Activated T-cell treated with anti-CD3 and anti-CD28 coated beads, Interleukin-2, amount 50 U/mL, for 4 hours (primary cell): Measurements from ENCODE around the gene ARG1. TPM values are rescaled to one million over a fixed set of nuclear protein-coding genes. Genes with fewer than 3 reads are reported as not detected.

Source experiments
- ATAC-seq, 2 donors: fragments of 200-7000 bp; cut with Tn5 transposase; one replicate each; pipeline ENCODE4 v1.10.0; 2021
- DNase-seq: peaks from one replicate; pipeline ENCODE4 v3.0.0-alpha.2; 2020
- H3K27me3 Mint-ChIP-seq: one replicate; pipeline ENCODE4 v1.8.0; 2021; ENCODE audit warnings: low read depth, mixed read lengths
- H3K36me3 Mint-ChIP-seq: one replicate; pipeline ENCODE4 v1.8.0; 2022; ENCODE audit warnings: mixed read lengths; ENCODE audit not compliant: insufficient read depth
- H3K4me1 Mint-ChIP-seq: one replicate; pipeline ENCODE4 v1.8.0; 2021; ENCODE audit warnings: low read depth, mixed read lengths
- H3K4me3 Mint-ChIP-seq: one replicate; pipeline ENCODE4 v1.8.0; 2021; ENCODE audit warnings: mild to moderate bottlenecking, moderate library complexity, mixed read lengths
- H3K9me3 Mint-ChIP-seq: one replicate; pipeline ENCODE4 v1.8.0; 2021; ENCODE audit warnings: mixed read lengths
- total RNA-seq, 3 donors: library from RNA; stranded (reverse); gene quantifications; one replicate each; pipeline ENCODE4 v1.2.1, GENCODE V29; 2021

The ARG1 gene
- total RNA-seq, 3 donors from 2014 or later = 0.22 to 0.46 TPM; not detected in 1

- DNase-seq = no peak
- no peak for ATAC-seq
- Mint-ChIP-seq H3K36me3 (peaks cover 3% of the 10 kb centered on the region), H3K27me3 (no peaks in the 10 kb centered on the region), H3K4me3 (no peak overlapping the region), H3K4me1 (no peaks in the 10 kb centered on the region), H3K9me3 (no peaks in the 10 kb centered on the region)
Observed at GRCh38 chr6:131561925-131562707, 10.9 kb upstream of the ARG1 start.

- Mint-ChIP-seq H3K4me1 (no peaks in the 10 kb centered on the region), H3K36me3 (peaks cover 5% of the 10 kb centered on the region), H3K4me3 (no peak overlapping the region), H3K27me3 (no peaks in the 10 kb centered on the region), H3K9me3 (no peaks in the 10 kb centered on the region)
- ATAC-seq (no peak), DNase-seq (no peak)
Observed at GRCh38 chr6:131565056-131565455, 8.0 kb upstream of the ARG1 start.

- H3K9me3 Mint-ChIP-seq = no peaks in the 10 kb centered on the region
- no peaks in the 10 kb centered on the region for H3K4me1 Mint-ChIP-seq
- no peaks in the 10 kb centered on the region for H3K27me3 Mint-ChIP-seq
- ATAC-seq = no peak
- H3K36me3 Mint-ChIP-seq = peaks cover 22% of the 10 kb centered on the region
- no peak for DNase-seq
- H3K4me3 Mint-ChIP-seq = no peak overlapping the region
Observed at GRCh38 chr6:131568726-131569125, 4.3 kb upstream of the ARG1 start.

GRCh38 chr6:131574133-131574532 lies 1.1 kb downstream of the ARG1 start:
- ATAC-seq = no peak
- Mint-ChIP-seq H3K4me1 (no peaks in the 10 kb centered on the region), H3K27me3 (no peaks in the 10 kb centered on the region), H3K36me3 (peaks cover 34% of the 10 kb centered on the region), H3K4me3 (no peak overlapping the region), H3K9me3 (no peaks in the 10 kb centered on the region)
- DNase-seq = no peak

- no peaks in the 10 kb centered on the region for H3K9me3 Mint-ChIP-seq
- peaks cover 35% of the 10 kb centered on the region for H3K36me3 Mint-ChIP-seq
- DNase-seq = no peak
- no peaks in the 10 kb centered on the region for H3K4me1 Mint-ChIP-seq
- no peak overlapping the region for H3K4me3 Mint-ChIP-seq
- no peak for ATAC-seq
- no peaks in the 10 kb centered on the region for H3K27me3 Mint-ChIP-seq
Observed at GRCh38 chr6:131574686-131575085, 1.7 kb downstream of the ARG1 start.

GRCh38 chr6:131575834-131576478 lies 2.9 kb downstream of the ARG1 start:
- Mint-ChIP-seq H3K36me3 (peaks cover 34% of the 10 kb centered on the region), H3K9me3 (no peaks in the 10 kb centered on the region), H3K4me3 (no peak overlapping the region), H3K27me3 (no peaks in the 10 kb centered on the region), H3K4me1 (no peaks in the 10 kb centered on the region)
- no peak for DNase-seq
- ATAC-seq = no peak

- Mint-ChIP-seq H3K4me1 (no peaks in the 10 kb centered on the region), H3K27me3 (no peaks in the 10 kb centered on the region), H3K9me3 (no peaks in the 10 kb centered on the region), H3K4me3 (no peak overlapping the region), H3K36me3 (peaks cover 21% of the 10 kb centered on the region)
- no peak for ATAC-seq
- DNase-seq = no peak
Observed at GRCh38 chr6:131581523-131581922, 8.5 kb downstream of the ARG1 start.

GRCh38 chr6:131586543-131586942 lies 13.5 kb downstream of the ARG1 start:
- ATAC-seq = no peak
- DNase-seq = no peak
- Mint-ChIP-seq H3K4me3 (no peak overlapping the region), H3K9me3 (no peaks in the 10 kb centered on the region), H3K4me1 (no peaks in the 10 kb centered on the region), H3K27me3 (no peaks in the 10 kb centered on the region), H3K36me3 (peaks cover 31% of the 10 kb centered on the region)

- DNase-seq = no peak
- Mint-ChIP-seq H3K36me3 (peaks cover 33% of the 10 kb centered on the region), H3K4me1 (no peaks in the 10 kb centered on the region), H3K9me3 (no peaks in the 10 kb centered on the region), H3K27me3 (no peaks in the 10 kb centered on the region), H3K4me3 (no peak overlapping the region)
- ATAC-seq = no peak
Observed at GRCh38 chr6:131587909-131588308, 14.9 kb downstream of the ARG1 start.

- no peak overlapping the region for H3K4me3 Mint-ChIP-seq
- no peaks in the 10 kb centered on the region for H3K9me3 Mint-ChIP-seq
- no peaks in the 10 kb centered on the region for H3K4me1 Mint-ChIP-seq
- ATAC-seq = no peak
- H3K36me3 Mint-ChIP-seq = peaks cover 35% of the 10 kb centered on the region
- DNase-seq = no peak
- H3K27me3 Mint-ChIP-seq = no peaks in the 10 kb centered on the region
Observed at GRCh38 chr6:131588643-131589042, 15.6 kb downstream of the ARG1 start.

GRCh38 chr6:131592935-131593334 lies 19.9 kb downstream of the ARG1 start:
- ATAC-seq (no peak), DNase-seq (no peak)
- Mint-ChIP-seq H3K4me3 (no peak overlapping the region), H3K9me3 (no peaks in the 10 kb centered on the region), H3K36me3 (peaks cover 41% of the 10 kb centered on the region), H3K4me1 (no peaks in the 10 kb centered on the region), H3K27me3 (no peaks in the 10 kb centered on the region)

- DNase-seq (no peak), ATAC-seq (no peak)
- Mint-ChIP-seq H3K9me3 (no peaks in the 10 kb centered on the region), H3K36me3 (peaks cover 44% of the 10 kb centered on the region), H3K4me1 (no peaks in the 10 kb centered on the region), H3K27me3 (no peaks in the 10 kb centered on the region), H3K4me3 (no peak overlapping the region)
Observed at GRCh38 chr6:131594074-131594473, 21.0 kb downstream of the ARG1 start.

GRCh38 chr6:131597446-131597845 lies 24.4 kb downstream of the ARG1 start:
- Mint-ChIP-seq H3K4me3 (no peak overlapping the region), H3K36me3 (peaks cover 49% of the 10 kb centered on the region), H3K27me3 (no peaks in the 10 kb centered on the region), H3K4me1 (no peaks in the 10 kb centered on the region), H3K9me3 (no peaks in the 10 kb centered on the region)
- peak in 1 of 2 donors; percentile 25 for ATAC-seq
- DNase-seq = no peak

- Mint-ChIP-seq H3K4me3 (no peak overlapping the region), H3K9me3 (no peaks in the 10 kb centered on the region), H3K36me3 (peaks cover 40% of the 10 kb centered on the region), H3K4me1 (no peaks in the 10 kb centered on the region), H3K27me3 (no peaks in the 10 kb centered on the region)
- ATAC-seq (no peak), DNase-seq (no peak)
Observed at GRCh38 chr6:131600716-131601115, 27.7 kb downstream of the ARG1 start.

GRCh38 chr6:131602781-131603312 lies 29.8 kb downstream of the ARG1 start:
- Mint-ChIP-seq H3K4me3 (no peak overlapping the region), H3K27me3 (no peaks in the 10 kb centered on the region), H3K4me1 (no peaks in the 10 kb centered on the region), H3K9me3 (no peaks in the 10 kb centered on the region), H3K36me3 (peaks cover 42% of the 10 kb centered on the region)
- ATAC-seq (no peak), DNase-seq (no peak)
